Right renal pelvis (tissue), 4 donors: ENCODE data around the gene SPTB. TPM values are rescaled to one million over a fixed set of nuclear protein-coding genes. Genes with fewer than 3 reads are reported as not detected.

Experiments used
- DNase-seq, 4 donors: peaks; one replicate each; pipeline ENCODE4 v3.0.0-alpha.2; 2013; ENCODE audit warnings: low read depth in 4 of 4, low spot score in 3 of 4, missing footprints in 1 of 4
- polyA plus RNA-seq, 4 donors: library from polyadenylated mRNA; unstranded; fragments of 120-200 nt; gene quantifications; one replicate each; pipeline ENCODE4 v1.2.1, GENCODE V29; 2013; ENCODE audit not compliant: insufficient read length in 4 of 4

SPTB gene
- polyA plus RNA-seq, 4 donors, result 11.0 to 16.9 (median 12.1) TPM

DNA sequence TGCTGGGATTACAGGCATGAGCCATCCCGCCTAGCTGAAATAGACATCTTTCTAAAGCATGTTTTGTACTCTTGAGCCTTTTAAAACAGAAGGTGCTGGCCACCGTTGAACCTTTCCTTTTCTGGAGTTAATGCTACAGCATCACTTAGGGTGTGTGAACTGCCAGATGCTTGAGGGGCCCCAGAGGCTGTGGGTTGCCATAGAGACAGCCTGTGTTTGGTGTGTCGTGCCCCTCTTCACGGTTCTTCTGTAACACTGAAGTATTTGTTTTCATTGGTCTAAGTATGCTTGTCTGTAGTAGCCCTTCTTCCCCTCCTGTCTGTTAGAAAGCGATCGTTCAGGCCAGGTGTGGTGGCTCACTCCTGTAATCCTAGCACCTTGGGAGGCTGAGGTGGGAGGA is 144.7 kb downstream of the SPTB start:
- no peak for DNase-seq

DNA sequence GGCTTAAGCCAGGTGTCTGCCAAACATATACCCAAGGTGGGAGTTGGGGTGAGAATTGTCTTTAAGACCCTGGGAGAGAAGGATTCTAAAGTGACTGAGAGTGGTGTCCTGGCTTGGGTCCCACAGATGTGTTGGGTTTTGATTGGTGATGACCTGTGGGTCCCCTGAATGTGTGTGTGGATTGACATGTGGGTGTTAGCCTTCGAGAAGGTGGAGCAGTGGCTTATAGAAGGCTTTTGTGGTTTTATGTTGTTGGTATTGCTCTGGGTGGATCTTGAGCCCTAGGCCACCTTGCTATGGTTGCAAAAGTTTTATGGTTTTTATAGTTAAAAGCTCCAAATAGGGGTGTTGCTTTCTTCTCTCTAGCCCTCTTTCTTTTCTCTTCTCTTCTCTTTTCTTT is 145.8 kb downstream of the SPTB start:
- DNase-seq, result no peak

- DNase-seq, result no peak
These were observed 146.4 kb downstream of the SPTB start for GRCh38 chr14:64733321-64733720.

DNA sequence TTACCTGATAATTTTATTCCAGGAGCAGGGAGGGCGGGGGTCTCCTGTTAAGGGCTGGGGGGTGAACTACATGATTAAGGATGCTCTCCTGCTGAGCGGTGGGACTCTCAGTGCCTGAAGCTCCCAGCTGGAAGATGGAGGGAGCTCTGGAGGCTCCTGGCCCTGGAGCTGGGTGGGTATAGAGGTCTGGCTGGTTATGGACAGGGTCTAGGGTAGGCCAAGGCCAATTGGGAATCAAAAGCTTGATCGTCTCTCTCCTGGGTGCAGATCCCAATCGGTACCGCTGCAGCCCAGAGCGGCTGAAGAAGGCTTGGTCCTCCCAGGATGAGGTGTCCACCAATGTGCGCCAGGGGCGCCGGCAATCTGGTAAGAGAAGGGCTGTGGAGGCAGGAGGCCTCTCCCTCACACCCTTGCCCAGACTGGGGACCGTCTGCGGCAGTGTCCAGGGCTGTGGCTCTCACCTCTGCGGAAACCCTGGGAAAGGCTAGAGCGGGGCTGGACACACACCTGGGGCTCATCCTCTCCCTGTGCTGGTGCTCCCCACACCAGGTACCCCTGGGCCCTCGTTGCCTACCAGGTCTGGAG is 147.1 kb downstream of the SPTB start:
- DNase-seq, result no peak

- no peak for DNase-seq
These were observed 147.6 kb downstream of the SPTB start for GRCh38 chr14:64732066-64732465.

GRCh38 chr14:64731141-64731581 is 148.5 kb downstream of the SPTB start:
- DNase-seq, result no peak

GRCh38 chr14:64730681-64731080 is 149.0 kb downstream of the SPTB start:
- no peak for DNase-seq

- DNase-seq, result no peak
These were observed 149.7 kb downstream of the SPTB start for GRCh38 chr14:64730061-64730440.

DNA sequence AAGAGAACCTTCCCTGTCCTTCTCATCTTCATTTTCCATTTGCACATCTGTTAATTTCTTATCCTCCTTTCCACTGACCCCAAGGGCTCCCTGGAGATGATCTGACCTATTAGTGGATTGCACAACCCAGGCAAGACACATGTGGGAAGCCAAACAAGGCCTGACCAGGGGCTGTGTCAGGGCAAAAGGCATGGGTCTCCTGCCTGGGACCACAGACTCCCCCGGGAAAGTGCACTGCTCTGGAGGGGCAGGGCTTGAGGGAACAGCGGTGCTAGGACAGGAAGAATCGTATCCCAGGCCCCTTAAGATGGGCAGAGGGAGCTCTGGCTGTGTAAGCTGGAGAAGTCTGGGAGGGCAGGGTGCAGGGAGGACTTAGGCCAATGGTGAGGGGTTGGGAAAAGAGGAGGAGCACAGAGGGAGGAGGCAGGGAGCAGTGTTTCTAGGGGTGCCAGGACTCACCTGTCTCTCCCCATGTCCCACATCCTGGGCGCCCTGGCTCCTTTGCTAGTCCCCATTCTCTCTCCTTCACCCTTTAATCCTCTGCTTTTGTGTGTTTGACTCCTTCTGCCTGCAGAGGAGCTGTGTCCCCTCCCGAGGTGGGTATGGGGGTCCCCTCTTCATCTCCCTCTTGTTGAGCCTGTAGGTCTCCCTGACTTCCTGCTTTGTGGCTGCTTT is 150.2 kb downstream of the SPTB start:
- DNase-seq, result no peak

- no peak for DNase-seq
These were observed 150.9 kb downstream of the SPTB start for GRCh38 chr14:64728856-64729255.

- no peak for DNase-seq
These were observed 151.6 kb downstream of the SPTB start for GRCh38 chr14:64728106-64728505.

DNA sequence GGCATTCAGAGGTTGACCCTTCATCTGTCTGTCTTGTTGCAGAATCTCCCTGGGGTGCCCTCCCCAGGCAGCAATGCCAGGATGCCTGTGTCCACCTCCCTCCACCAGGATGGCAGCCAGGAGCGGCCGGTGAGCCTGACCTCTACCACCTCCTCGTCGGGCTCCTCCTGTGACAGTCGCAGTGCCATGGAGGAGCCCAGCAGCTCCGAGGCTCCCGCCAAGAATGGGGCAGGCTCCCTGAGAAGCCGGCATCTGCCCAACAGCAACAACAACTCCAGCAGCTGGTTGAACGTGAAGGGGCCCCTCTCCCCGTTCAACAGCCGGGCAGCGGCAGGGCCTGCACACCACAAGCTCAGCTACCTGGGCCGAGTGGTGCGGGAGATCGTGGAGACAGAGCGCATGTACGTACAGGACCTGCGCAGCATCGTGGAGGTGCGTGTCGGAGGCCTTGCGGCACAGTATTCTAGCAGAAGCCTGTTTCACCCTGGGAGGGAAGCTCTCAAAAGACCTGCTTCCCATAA is 152.1 kb downstream of the SPTB start:
- no peak for DNase-seq

GRCh38 chr14:64726585-64726890 is 153.2 kb downstream of the SPTB start:
- no peak for DNase-seq

DNA sequence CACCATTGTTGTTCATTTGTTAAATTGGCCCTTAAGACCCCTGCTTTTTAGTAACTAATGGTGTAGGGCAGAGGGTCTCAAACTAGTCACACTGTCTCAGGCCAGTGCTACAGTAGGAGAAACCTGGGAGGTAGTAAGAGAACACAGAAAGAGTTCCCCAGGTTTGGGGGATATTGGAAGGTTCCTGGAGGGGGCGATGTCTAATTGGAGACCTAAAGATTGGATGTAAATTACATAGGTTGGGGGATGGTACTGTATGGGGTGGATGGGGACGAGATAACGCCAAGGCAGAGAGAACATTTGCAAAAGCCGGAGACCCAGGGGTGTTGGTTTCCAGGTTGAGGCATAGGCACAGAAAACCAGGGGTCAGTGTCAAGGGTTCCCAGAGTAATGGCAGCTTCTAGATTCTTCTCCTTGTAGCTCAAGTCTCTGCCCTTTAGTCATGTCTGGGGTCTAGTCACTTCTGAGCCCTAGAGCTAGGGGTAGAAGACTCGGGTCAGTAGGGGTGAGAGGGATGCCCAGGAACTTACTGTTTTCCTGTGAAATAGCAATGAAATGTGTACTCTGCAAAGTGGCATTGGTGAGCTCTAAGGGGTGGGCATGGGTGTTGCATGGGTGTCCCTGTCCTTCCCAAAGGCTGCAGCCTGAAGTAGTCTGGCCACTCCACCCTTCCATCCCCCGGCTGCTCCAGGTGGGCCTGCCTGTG is 153.7 kb downstream of the SPTB start:
- no peak for DNase-seq

- no peak for DNase-seq
These were observed 154.4 kb downstream of the SPTB start for GRCh38 chr14:64725261-64725815.

GRCh38 chr14:64724578-64724930 is 155.2 kb downstream of the SPTB start:
- no peak for DNase-seq

- DNase-seq, result no peak
These were observed 155.8 kb downstream of the SPTB start for GRCh38 chr14:64723691-64724577.

DNA sequence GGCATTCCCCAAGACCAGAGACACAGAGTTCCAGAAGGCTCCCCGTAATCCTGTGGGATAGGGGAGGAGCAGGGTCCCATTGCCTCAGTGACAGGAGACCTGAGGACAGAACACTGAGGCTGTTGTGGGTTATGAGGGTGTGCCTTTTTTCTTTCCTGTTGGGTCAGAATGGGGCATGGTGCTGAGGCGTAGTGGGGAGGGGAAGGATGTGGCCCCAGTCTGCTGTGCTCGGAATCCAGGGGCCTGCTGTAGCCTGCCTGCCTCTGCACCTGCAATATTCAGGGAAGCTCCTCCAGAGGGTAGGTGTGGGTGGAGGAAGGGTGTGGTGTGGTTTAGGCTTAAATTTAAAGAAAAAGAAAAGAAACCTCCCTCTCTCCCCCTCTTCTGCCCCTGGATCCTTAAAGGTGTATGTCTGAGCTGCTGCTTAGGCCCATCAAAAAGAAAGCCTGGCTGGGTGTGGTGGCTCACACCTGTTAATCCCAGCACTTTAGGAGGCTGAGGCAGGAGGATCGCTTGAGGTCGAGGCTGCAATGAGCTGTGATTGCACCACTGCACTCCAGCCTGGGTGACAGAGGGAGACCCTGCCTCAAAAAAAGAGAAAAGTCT is 156.8 kb downstream of the SPTB start:
- no peak for DNase-seq

DNA sequence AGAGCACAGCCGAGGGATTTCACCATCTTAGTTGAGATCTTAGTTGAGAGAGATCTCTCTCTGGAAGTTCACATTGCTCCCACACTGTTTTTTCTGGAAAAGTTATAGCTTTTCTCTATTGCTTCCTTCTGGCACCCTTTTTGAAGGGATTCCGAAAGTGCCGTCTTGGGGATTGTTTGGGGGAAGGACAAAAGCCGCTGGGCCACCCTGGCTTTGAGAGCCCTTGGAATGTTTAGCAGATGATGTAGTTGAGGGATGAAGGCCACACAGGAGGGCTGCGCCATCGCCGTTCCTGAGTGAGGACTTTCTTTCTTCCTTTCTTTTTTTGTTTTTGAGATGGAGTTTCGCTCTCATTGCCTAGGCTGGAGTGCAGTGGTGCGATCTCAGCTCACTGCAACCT is 157.8 kb downstream of the SPTB start:
- DNase-seq, result no peak

DNA sequence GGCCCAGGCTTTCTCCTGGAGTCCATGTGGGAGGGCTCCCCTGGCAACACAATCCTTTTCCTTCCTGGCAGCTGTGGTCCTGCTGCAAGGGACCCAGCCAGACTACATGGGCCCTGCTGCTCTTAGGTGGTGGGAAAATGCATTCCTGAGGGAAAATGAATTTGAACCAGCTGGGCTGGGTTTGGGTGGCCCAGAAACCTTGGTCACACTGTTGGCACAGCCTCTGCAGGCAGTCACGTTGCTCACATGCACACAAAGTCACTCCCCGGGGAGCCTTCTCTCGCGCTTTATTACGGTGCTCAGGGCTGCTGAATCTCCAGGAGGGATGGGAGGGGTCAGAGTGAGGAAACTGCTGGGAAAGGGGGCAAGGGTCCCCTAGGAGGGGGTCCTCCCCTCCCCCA is 158.3 kb downstream of the SPTB start:
- no peak for DNase-seq
